HG02973 (cell line): ENCODE results near the gene DSTN.
"Not testable (repeated sequence)": the region's sequence is repeated elsewhere in the genome, so short reads cannot be mapped to it uniquely, and the experiment has no call there.

Experiments
- ATAC-seq: cut with Tn5 transposase; IDR thresholded peaks from one replicate; pipeline ENCODE4 v1.9.1; 2021; ENCODE audit warnings: moderate library complexity; ENCODE audit not compliant: unreplicated experiment

Gene DSTN

GRCh38 chr20:17648791-17649730 lies 79.2 kb downstream of the DSTN start:
- no peak for ATAC-seq

GRCh38 chr20:17650301-17651128 lies 80.6 kb downstream of the DSTN start:
- no peak for ATAC-seq

GRCh38 chr20:17651129-17651759 lies 81.4 kb downstream of the DSTN start:
- no peak for ATAC-seq

GRCh38 chr20:17651760-17652388 lies 82.0 kb downstream of the DSTN start:
- ATAC-seq = no peak

GRCh38 chr20:17652411-17652810 lies 82.5 kb downstream of the DSTN start:
- no peak for ATAC-seq

- ATAC-seq = no peak
These were observed 84.2 kb downstream of the DSTN start for GRCh38 chr20:17653835-17654648.

GRCh38 chr20:17654649-17655285 lies 84.9 kb downstream of the DSTN start:
- no peak for ATAC-seq

GRCh38 chr20:17655286-17655651 lies 85.4 kb downstream of the DSTN start:
- ATAC-seq = no peak

GRCh38 chr20:17655865-17656479 lies 86.1 kb downstream of the DSTN start:
- ATAC-seq = no peak

GRCh38 chr20:17657079-17657825 lies 87.4 kb downstream of the DSTN start:
- no peak for ATAC-seq

- ATAC-seq = no peak
These were observed 88.2 kb downstream of the DSTN start for GRCh38 chr20:17657898-17658647.

GRCh38 chr20:17658648-17658993 lies 88.7 kb downstream of the DSTN start:
- ATAC-seq = no peak

GRCh38 chr20:17659344-17659743 lies 89.5 kb downstream of the DSTN start:
- not testable (repeated sequence) for ATAC-seq
